Ovary (tissue), 3 donors: ENCODE results near the gene BICRAL.

ENCODE experiments used
- EP300 ChIP-seq: sonication (generic); formaldehyde crosslinking; IDR thresholded peaks from one replicate; pipeline ENCODE4 v1.6.1; 2017; ENCODE audit warnings: antibody characterized with exemption
- TF ChIP-seq, protein P1 (sequence below), 3 donors: fragments of 450-650 bp in 2 of 3; fragments of 200-600 bp in 1 of 3; IDR thresholded peaks; one replicate each; pipeline versions ENCODE4 v1.5.1 to v1.8.0; 2016 to 2022; ENCODE audit warnings: antibody characterized with exemption in 3 of 3, mild to moderate bottlenecking in 1 of 3
- donor health status: DM: no; HTN: no; CAD: no.

DNA sequence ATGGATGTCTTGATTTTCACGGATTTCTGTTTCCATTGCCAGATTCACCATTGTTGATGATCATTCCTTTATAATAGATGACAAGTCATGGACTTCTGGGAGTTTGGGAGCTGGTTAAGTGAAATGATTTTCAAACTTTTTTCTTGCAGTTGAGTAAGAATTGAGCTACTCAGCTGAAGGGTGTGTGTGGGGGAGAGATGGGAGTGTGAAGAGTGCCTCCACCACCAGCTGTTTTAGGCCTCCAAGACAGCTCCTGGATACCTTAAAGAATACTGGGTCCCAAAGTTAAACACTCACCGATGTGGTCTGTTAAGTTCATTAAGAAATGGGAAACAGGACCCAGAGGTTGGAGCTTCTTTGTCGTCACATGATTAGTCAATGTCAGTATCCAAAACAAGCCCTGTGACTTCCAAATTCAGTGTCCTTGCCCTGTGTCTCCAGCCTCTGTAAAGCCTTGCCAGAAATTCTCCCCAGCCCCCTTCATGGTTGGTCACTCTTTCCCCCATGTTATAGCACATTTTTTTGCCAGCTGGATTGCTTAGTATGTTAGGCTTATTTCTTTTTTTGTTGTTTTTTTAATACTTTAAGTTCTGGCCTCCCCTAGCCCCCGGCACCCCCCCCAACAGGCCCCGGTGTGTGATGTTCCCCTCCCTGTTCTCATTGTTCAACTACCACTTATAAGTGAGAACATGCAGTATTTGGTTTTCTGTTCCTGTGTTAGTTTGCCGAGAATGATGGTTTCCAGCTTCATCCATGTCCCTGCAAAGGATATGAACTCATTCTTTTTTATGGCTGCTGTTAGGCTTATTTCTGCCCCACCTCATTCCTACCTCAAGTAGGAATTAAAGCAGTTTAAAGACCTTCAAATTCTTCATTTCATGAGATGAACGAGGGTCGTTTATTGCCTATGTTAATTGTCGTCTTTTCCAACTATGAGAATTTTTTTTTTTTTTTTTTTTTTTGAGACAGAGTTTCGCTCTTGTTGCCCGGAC, 26.9 kb downstream of the BICRAL start:
- TF ChIP-seq, protein P1, sequence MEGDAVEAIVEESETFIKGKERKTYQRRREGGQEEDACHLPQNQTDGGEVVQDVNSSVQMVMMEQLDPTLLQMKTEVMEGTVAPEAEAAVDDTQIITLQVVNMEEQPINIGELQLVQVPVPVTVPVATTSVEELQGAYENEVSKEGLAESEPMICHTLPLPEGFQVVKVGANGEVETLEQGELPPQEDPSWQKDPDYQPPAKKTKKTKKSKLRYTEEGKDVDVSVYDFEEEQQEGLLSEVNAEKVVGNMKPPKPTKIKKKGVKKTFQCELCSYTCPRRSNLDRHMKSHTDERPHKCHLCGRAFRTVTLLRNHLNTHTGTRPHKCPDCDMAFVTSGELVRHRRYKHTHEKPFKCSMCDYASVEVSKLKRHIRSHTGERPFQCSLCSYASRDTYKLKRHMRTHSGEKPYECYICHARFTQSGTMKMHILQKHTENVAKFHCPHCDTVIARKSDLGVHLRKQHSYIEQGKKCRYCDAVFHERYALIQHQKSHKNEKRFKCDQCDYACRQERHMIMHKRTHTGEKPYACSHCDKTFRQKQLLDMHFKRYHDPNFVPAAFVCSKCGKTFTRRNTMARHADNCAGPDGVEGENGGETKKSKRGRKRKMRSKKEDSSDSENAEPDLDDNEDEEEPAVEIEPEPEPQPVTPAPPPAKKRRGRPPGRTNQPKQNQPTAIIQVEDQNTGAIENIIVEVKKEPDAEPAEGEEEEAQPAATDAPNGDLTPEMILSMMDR (IDR thresholded peaks at IDR 0.05) = no peak
- TF ChIP-seq EP300 = no peak
